Measurements from ENCODE around the gene GMPPA.

GRCh38 chr2:219460424-219460926 is 38.2 kb upstream of the GMPPA start:
- no peak for TF ChIP-seq CTCF (IDR thresholded peaks at IDR 0.05)
- TF ChIP-seq GATA3 (IDR thresholded peaks at IDR 0.05; ENCODE audit: borderline replicate concordance): no peak
- TF ChIP-seq CEBPB (IDR thresholded peaks at IDR 0.05): no peak
- TF ChIP-seq POLR2A (IDR thresholded peaks at IDR 0.05; ENCODE audit: low read length): no peak
- no peak for TF ChIP-seq USF2 (IDR thresholded peaks at IDR 0.05)
- no peak for TF ChIP-seq SREBF2 (IDR thresholded peaks at IDR 0.05)
- no peak for TF ChIP-seq RCOR1 (IDR thresholded peaks at IDR 0.05; ENCODE audit: low read depth, low read length)
- TF ChIP-seq PHF8 (IDR thresholded peaks at IDR 0.05; ENCODE audit: borderline replicate concordance, low read depth): no peak
- no peak for TF ChIP-seq EP300 (IDR thresholded peaks at IDR 0.05)
- no peak for TF ChIP-seq HOXA7 (CRISPR knock-in tag; IDR thresholded peaks at IDR 0.05)
- no peak for TF ChIP-seq JUNB (IDR thresholded peaks at IDR 0.05)
- TF ChIP-seq POLR2AphosphoS2 (conservative IDR thresholded peaks at IDR 0.05; ENCODE audit: low read length): no peak
- TF ChIP-seq REST (IDR thresholded peaks at IDR 0.05): no peak

All from A549 (cell line).